Dedifferentiated amniotic fluid mesenchymal stem cell (primary cell): ENCODE results near the gene FAM25C.
"Not testable (repeated sequence)": the region's sequence is repeated elsewhere in the genome, so short reads cannot be mapped to it uniquely, and the experiment has no call there.

Experiments used
- DNase-seq: peaks from one replicate; pipeline ENCODE4 v3.0.0-alpha.2; 2016; ENCODE audit errors: extremely low spot score

Gene FAM25C

DNA sequence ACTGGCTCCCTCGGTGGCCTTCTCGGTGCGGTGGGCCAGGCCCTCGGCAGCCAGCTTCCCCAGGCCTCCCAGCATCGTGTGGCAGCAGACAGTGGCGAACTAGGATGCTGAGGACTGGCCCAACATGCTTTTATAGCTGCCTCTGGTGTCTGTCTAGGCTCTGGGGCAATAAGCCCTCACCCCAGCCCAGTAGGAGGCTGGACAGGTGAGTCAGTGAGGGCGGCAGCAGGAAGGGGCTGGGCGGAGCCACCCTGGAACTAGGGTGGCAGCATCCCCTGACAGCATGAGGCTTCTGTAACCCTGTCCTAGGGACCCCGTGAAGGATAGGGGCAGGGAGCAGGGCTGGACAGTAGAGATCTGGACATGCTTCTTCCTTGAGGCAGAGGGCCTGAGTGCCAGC, at the start of gene FAM25C:
TSS of gene FAM25C (minus strand) at position 101 of the 400 bp plus-strand sequence. CDS start at position 75, 26 bp downstream.
- DNase-seq, result not testable (repeated sequence)

- DNase-seq, result not testable (repeated sequence)
These were observed 45.0 kb upstream of the FAM25C start for GRCh38 chr10:48044557-48044956.

DNA sequence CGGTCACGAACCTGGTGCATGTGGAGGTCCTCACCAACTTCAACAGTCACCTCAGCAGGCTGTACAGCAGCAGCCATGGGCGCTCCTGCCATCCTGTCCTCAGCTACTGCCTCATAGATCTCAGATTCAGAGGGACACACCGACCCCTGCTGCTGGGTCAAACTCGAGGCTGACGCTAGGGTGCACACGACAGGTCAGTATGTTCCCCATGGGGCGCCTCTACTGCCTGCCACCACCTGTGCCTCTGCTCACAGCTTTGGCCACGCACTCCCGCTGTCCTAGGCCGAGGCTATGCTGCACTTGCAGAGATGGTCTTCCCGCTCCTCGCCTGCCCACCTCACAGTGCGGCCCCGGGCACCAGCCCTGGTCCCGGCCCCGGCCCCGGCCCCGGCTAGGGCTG, 31.8 kb upstream of the FAM25C start:
- not testable (repeated sequence) for DNase-seq

DNA sequence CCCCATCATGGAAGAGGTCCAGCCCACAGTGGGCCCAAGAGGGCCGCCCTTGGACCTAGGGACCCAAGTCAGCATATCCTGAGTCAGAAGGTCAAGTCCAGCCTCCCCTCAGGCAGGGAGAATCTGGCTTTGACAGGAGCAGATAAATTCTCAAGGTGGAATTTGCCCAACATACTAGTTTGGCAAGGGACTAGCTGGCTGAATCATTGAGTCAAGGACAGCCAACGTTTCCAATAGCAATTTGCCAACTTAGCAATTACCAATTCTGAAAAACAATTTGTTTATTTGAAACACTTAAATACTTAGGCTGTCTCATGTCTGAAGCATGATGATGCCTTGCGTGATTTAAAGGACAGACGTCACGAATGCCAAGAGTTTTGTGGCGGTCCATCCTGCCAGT, 2.7 kb upstream of the FAM25C start:
- DNase-seq, result not testable (repeated sequence)

DNA sequence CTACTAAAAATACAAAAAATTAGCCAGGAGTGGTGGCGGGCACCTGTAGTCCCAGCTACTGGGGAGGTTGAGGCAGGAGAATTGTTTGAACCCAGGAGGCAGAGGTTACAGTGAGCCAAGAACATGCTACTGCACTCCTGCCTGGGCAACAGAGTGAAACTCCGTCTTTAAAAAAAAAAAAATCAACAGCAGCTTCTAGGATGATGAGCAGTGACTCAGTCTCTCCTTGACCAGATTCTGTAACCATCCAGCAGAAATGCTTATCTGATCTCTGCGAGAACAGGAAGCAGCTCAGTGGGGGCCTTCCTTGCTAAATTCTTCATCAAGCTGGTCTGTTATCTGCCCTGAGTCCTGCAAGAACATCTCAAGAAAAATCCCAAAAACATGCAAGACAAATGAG, 5.5 kb downstream of the FAM25C start:
- DNase-seq, result peak; percentile 14

DNA sequence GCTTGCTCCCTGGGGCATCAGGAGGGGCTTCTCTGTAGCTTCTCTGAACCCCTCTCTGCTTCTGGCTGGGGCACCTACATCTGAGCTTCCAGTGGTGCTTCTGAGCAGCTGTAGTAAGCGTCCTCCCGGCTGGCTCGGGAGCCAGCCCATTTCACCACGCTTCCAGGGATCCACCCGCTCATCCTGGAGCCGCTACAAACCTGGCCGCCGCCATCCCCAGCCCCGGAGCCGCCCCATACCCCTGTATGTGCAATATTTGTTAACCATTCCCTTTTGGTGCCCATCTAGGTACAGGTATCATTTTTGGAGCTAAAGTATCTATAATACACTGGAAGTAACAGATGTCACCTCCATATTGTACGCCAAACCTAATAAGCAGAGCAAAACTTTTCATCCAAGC, 7.0 kb downstream of the FAM25C start:
- not testable (repeated sequence) for DNase-seq

- DNase-seq, result not testable (repeated sequence)
These were observed 7.9 kb downstream of the FAM25C start for GRCh38 chr10:47991706-47992105.

GRCh38 chr10:47990097-47990496, 9.5 kb downstream of the FAM25C start:
- DNase-seq, result not testable (repeated sequence)

- DNase-seq, result not testable (repeated sequence)
These were observed 10.0 kb downstream of the FAM25C start for GRCh38 chr10:47989542-47989950.

- DNase-seq, result not testable (repeated sequence)
These were observed 10.7 kb downstream of the FAM25C start for GRCh38 chr10:47988718-47989541.

- not testable (repeated sequence) for DNase-seq
These were observed 11.6 kb downstream of the FAM25C start for GRCh38 chr10:47987952-47988351.

- not testable (repeated sequence) for DNase-seq
These were observed 13.0 kb downstream of the FAM25C start for GRCh38 chr10:47986413-47987230.

GRCh38 chr10:47975409-47975808, 24.2 kb downstream of the FAM25C start:
- not testable (repeated sequence) for DNase-seq

- DNase-seq, result not testable (repeated sequence)
These were observed 26.5 kb downstream of the FAM25C start for GRCh38 chr10:47973131-47973530.

- not testable (repeated sequence) for DNase-seq
These were observed 27.5 kb downstream of the FAM25C start for GRCh38 chr10:47972077-47972476.

DNA sequence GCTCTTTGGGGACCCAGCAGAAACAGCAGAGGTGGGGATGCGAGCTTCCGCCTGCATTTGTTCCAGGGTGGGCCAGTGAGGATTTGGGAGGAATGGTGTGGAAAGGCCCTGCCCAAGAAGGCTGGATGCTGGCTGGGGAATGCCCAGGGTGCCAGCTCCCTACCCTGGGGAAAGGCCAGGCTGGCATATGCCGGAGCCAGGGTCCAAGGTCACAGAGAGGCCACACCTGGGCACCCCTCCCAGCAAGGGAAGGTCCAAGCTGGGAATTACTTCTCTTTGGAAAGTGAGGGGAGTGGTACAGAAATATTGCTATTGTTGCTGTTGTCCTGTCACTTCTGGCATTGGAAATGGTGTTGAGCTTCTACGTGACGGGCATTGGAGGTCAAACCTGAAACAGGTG, 28.0 kb downstream of the FAM25C start:
- DNase-seq, result not testable (repeated sequence)

DNA sequence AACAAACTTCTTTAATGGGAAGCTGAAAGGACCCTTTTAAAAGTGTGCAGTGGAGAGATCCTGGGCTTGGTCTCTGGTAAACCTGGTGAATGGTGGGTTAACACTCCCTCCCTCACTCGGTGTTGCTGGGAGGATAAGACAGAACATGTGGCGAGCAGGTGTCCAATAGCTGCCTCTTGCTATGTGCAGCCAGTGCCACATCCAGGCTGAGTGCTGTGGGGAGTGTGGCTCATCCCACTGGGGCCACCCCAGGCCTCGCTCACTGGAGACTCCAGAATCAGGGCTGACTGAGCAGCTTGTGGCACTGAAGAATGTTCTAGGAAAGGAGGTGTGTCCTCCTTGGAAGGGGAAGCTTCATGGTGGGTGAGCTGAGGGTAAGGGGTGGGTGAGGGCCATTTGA, 29.5 kb downstream of the FAM25C start:
- DNase-seq, result not testable (repeated sequence)

GRCh38 chr10:47968988-47969387, 30.6 kb downstream of the FAM25C start:
- not testable (repeated sequence) for DNase-seq

- DNase-seq, result not testable (repeated sequence)
These were observed 35.1 kb downstream of the FAM25C start for GRCh38 chr10:47964280-47965063.

DNA sequence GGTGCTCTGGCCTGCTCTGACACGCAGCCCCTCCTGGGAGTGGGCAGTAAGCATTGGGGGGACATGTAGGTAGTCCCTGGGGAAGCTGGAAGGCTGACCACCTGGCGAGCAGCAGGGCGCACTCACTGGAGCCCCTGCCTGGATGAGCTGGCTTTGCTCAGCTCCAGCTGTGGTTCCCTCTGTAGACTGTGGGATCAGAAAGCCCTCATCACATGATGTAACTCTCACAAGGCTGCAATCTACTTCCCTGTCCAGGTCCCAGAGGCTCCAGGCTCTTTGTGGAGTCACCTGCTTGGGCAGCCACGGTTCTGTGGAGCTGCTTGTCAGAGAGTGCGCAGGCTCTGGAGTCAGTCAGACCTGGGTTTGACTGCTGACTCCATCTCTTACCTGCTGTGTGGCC, 36.8 kb downstream of the FAM25C start:
- DNase-seq, result not testable (repeated sequence)

GRCh38 chr10:47960699-47961098, 38.9 kb downstream of the FAM25C start:
- not testable (repeated sequence) for DNase-seq

- DNase-seq, result not testable (repeated sequence)
These were observed 39.9 kb downstream of the FAM25C start for GRCh38 chr10:47959677-47960076.
